Measurements from ENCODE around the gene CLIP1.
"Not testable (repeated sequence)": the region's sequence is repeated elsewhere in the genome, so short reads cannot be mapped to it uniquely, and the experiment has no call there.

The CLIP1 gene

GRCh38 chr12:122310626-122311333 lies 111.7 kb downstream of the CLIP1 start:
- DNase-seq (no peak), ATAC-seq (no peak)

DNA sequence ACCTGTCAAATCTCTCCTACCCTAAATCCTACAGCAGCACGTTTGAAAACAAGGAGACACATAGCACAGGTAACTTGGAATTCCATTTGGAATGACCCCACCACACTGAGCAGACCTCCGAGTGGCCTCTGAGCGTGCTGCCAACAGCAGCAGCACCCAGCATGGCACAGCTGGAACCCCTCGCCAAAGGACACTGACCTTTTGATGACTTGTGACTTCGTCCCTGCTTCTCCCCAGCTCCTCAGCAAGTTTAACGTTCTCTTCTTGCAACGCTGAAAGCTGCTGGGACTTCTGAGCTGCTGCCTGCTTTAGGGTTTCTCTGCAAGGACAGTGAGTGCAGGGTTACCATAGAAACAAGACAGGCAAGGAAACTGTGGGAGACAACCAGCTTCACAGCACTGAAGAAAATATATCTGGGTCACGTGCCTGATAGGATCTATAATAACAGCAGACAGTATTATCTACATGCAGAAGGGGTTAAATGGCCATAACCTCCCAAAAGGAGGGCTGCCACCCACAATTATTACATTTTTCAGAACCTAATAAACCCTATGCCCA lies 112.8 kb downstream of the CLIP1 start:
- no peak for ATAC-seq

GRCh38 chr12:122308811-122309210 lies 113.7 kb downstream of the CLIP1 start:
- DNase-seq (no peak), ATAC-seq (no peak)

More for the DNA sequence above, 112.8 kb downstream of the CLIP1 start:
- no peak for DNase-seq

GRCh38 chr12:122306407-122306806 lies 116.1 kb downstream of the CLIP1 start:
- ATAC-seq: no peak
- DNase-seq: no peak

DNA sequence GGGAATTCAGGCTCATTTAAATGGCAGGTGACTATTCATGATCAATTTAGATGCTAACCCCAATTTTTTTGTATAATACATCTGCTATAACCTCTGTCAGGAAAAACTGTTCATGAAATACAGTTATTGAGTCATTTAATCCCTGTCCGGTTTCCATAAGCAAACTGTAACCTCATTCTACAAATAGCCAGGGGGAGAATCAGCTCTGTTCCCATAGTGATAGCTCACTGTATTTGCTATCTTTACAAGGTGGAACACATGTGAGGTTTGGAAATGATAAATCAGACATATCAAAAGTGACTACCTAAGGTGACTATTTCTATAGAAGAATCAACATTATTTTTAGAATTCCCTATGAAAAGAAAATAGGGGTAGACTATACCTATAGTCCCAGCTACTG lies 117.5 kb downstream of the CLIP1 start:
- no peak for ATAC-seq
- DNase-seq: no peak

- DNase-seq (no peak), ATAC-seq (no peak)
Observed at GRCh38 chr12:122303068-122303467, 119.4 kb downstream of the CLIP1 start.

GRCh38 chr12:122298071-122298748 lies 124.3 kb downstream of the CLIP1 start:
- no peak for ATAC-seq
- no peak for DNase-seq

GRCh38 chr12:122297494-122297893 lies 125.0 kb downstream of the CLIP1 start:
- ATAC-seq: no peak
- no peak for DNase-seq

DNA sequence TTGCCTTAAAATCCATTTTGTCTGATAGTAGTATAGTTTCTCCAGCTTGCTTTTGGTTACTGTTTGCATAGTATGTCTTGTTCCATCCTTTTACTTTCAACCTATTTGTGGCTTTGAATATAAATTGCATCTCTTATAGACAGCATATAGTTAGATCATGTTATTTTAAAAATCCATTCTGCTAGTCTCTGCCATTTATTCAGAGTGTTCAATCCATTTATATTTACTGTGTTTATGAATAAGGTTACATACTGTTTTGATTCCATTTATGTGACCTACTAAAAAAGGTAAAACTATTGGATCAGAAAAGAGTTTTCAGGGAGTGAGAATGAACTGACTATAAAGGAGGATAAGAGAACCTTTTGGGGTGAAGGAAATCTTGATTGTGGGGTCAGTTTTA lies 126.6 kb downstream of the CLIP1 start:
- no peak for DNase-seq

DNA sequence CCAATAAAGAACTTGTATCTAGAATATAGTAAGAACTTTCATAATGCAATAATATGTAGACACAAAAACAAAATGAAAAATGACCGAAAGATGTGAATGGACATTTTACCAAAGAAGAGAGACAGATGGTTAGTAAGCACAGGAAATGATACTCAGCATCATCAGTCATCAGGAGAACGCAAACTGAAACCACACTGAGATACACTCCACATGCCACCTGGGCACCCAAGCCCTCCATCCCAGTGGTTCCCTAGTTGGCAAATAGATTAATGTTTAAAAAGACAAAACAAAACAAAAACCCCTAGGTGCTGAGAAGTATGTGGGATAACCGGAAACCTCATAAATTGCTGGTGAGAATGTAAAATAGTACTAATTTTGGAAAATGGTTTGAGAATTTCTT lies 129.4 kb downstream of the CLIP1 start:
- DNase-seq: no peak
- ATAC-seq: no peak

More for the DNA sequence above, 126.6 kb downstream of the CLIP1 start:
- no peak for ATAC-seq

DNA sequence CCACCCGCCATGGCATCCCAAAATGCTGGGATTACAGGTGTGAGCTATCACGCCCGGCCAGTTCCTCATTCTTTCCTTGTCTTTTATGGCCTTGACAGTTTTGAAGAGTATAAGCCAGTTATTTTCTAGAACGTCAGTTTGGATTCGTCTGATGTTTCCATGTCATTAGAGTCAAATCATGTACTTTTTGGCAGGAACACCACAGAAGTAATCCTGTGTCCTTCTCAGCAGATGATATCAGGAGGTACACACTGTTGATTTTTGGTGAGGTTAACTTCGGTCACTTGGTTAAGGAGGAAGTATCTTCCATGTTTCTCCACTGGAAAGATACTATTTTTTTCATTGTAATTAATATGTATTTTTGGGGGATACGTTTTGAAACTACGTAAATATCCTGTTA lies 131.0 kb downstream of the CLIP1 start:
- DNase-seq: no peak

DNA sequence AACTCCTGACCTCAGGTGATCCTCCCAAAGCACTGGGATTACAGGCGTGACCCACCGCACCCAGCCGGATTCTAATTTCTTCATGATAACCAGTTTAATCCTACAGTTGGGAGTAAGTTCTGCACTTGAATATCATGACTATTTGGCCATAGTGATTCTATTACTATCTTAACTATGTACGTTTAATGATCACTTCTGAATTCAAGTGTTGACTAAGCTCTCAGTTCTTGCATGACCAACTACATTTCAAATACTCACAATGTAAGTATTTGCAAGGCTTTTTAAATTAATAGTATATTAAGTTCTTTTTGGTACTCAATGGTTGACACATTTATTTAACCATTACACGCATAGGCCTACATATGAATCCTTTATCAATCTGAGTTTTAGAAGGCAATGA lies 138.8 kb downstream of the CLIP1 start:
- ATAC-seq (no peak), DNase-seq (no peak)

More for the DNA sequence above, 131.0 kb downstream of the CLIP1 start:
- ATAC-seq: no peak

DNA sequence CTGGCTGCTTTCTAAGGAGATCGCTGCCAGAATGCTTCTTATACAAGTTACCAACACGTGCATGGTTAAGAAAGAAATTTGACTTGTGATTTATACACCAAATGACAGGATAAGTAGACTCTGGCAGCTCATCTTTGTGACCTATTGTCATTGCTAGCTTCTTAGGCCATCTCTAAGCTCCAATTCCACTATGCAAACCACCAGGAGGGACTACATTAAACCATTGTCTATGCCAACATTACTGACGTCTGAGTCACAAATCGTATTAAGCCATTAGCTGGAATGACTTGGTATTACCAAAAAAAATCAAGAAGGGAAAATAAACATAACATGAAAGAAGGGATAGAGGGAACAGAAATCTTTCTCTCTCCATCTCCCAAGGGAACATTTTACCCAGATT lies 140.4 kb downstream of the CLIP1 start:
- DNase-seq: no peak
- ATAC-seq: no peak

GRCh38 chr12:122276242-122276641 lies 146.2 kb downstream of the CLIP1 start:
- ATAC-seq (no peak), DNase-seq (no peak)

GRCh38 chr12:122275459-122275858 lies 147.0 kb downstream of the CLIP1 start:
- DNase-seq: no peak
- no peak for ATAC-seq

GRCh38 chr12:122266230-122266901 lies 156.1 kb downstream of the CLIP1 start, which contains the start of gene VPS33A:
Gene VPS33A, minus strand, starts transcription at chr12:122266494. Its CDS starts 86 bp downstream, at chr12:122266408.
- DNase-seq (peak; percentile 96), ATAC-seq (peak; percentile 94)

DNA sequence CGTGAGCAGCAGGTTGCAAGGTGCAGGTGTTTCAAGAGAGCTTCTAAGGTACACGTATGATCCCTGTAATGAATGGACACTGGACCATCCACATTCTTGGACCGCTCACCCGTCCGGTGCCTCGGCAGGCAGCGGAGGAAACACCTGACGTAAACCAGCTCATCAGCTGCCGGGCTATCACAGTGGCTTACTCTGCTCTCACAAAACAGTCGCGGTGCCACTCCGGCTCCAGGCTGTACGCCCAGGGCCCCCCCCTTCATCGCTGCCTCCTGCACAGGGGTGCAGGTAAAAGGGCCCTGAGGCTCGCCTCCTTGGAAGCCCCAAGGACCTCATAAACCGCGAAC lies 156.6 kb downstream of the CLIP1 start:
- DNase-seq (no peak), ATAC-seq (peak; percentile 44)

DNA sequence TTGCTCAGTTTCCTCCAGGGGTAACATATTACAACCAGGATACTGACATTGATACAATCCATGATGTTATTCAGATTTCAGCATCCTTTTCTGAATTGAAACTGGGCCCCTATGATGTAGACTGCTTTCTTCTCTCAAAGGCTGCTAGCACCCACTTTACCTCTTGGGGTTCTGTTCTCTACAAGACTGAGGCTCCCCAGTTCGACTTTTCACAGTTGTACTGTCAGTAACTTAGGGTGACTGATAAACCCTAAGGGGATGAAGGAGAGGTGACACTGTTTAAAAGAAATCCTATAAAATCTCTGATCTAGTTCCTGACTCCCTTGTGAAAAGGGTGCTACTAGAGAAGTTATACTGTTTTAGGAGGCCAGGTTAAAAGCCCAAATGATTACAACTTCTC lies 157.0 kb downstream of the CLIP1 start:
- DNase-seq: no peak
- no peak for ATAC-seq

DNA sequence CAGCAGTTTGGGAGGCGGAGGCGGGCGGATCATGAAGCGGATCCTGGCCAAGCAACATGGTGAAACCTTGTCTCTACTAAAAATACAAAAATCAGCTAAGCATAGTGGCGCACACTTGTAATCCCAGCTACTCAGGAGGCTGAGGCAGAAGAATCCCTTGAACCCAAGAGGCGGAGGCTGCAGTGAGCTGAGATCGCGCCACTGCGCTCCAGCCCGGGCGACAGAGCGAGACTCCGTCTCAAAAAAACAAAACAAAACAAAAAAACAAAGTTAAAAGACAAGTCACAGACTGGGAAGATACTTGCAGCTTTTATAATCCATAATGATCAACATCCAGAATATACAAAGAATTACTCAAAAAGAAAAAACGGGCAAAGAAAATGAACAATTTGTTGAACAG lies 161.7 kb downstream of the CLIP1 start:
- DNase-seq, ATAC-seq: not testable (repeated sequence)

GRCh38 chr12:122258939-122259338 lies 163.5 kb downstream of the CLIP1 start:
- not testable (repeated sequence) for DNase-seq, ATAC-seq

DNA sequence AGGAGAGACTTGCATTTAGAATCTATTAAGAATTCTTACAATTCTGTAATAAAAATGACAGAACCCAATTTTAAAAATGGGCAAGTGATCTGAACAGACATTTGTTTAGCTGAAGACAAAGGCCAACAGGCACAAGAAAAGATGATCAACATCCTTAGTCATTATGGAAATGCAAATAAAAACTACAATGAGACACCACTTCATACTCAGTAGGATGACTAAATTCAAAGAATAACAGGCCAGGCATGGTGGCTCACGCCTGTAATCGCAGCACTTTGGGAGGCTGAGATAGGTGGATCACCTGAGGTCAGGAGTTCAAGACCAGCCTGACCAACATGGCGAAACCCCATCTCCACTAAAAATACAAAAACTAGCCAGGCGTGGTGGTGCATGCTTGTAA lies 164.0 kb downstream of the CLIP1 start:
- DNase-seq, ATAC-seq: not testable (repeated sequence)

- DNase-seq (no peak), ATAC-seq (no peak)
Observed at GRCh38 chr12:122250536-122250935, 171.9 kb downstream of the CLIP1 start.

DNA sequence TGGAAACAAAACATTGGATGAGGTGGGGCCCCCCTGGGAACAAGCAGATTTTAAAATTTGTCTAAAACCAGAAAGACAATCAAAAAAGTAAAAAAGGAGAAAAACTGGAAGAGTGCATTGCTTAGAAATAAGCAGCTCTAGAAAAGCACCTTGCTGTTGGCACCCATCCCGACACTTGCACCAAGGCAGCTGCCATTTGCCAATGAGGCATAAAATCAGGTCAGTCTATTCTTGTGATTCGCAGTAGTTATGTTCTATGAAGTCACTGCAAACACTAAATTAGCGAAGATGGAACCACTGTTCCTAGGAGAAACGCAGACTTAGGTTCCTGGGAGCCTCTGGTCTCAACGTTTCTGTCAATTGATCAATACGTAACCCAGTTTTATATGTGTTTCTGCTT lies 172.4 kb downstream of the CLIP1 start:
- DNase-seq: no peak
- no peak for ATAC-seq
